IgD-negative memory B cell (primary cell): Measurements from ENCODE around the gene MARK2. TPM values are rescaled to one million over a fixed set of nuclear protein-coding genes. Genes with fewer than 3 reads are reported as not detected.
A peak's percentile ranks its signal among the peaks of the same experiment; 100 is the strongest.

Experiments used
- H3K27ac Mint-ChIP-seq, 3 donors: one replicate each; pipeline ENCODE4 v1.8.0; 2020 to 2022; ENCODE audit warnings: mild to moderate bottlenecking in 3 of 3, mixed read lengths in 3 of 3, moderate library complexity in 1 of 3
- H3K27me3 Mint-ChIP-seq: one replicate; pipeline ENCODE4 v1.8.0; 2021; ENCODE audit warnings: mixed read lengths
- H3K36me3 Mint-ChIP-seq: one replicate; pipeline ENCODE4 v1.8.0; 2020; ENCODE audit warnings: mild to moderate bottlenecking, mixed read lengths
- H3K4me1 Mint-ChIP-seq, 3 donors: one replicate each; pipeline ENCODE4 v1.8.0; 2020 to 2022; ENCODE audit warnings: mixed read lengths in 3 of 3, mild to moderate bottlenecking in 1 of 3
- H3K4me3 Mint-ChIP-seq, 4 donors: one replicate each; pipeline ENCODE4 v1.8.0; 2020 to 2022; ENCODE audit warnings: mild to moderate bottlenecking in 4 of 4, mixed read lengths in 4 of 4, moderate library complexity in 3 of 4
- H3K9me3 Mint-ChIP-seq, 3 donors: one replicate each; pipeline ENCODE4 v1.8.0; 2020 to 2021; ENCODE audit warnings: mixed read lengths in 3 of 3, mild to moderate bottlenecking in 1 of 3
- polyA plus RNA-seq: library from polyadenylated mRNA; unstranded; fragments of 300-500 nt; fragmentation: Illumina TruSeq; gene quantifications from one replicate; pipeline ENCODE4 v1.2.3, GENCODE V29; 2021

The MARK2 gene
- polyA plus RNA-seq, 1 donor from 2014 or later = 50.8 TPM

GRCh38 chr11:63838150-63838677 is 696 bp upstream of the MARK2 start:
- Mint-ChIP-seq H3K9me3 (no peaks in the 10 kb centered on the region), H3K27ac (peak overlapping the region; percentile 74 to 96 (median 94)), H3K4me3 (peak overlapping the region; percentile 90 to 95 (median 92)), H3K27me3 (no peaks in the 10 kb centered on the region), H3K36me3 (no peaks in the 10 kb centered on the region), H3K4me1 (peaks cover 22 to 43% (median 43%) of the 10 kb centered on the region in 3 donors)

- no peaks in the 10 kb centered on the region for H3K9me3 Mint-ChIP-seq
These were observed 822 bp downstream of the MARK2 start for GRCh38 chr11:63839508-63840355.

GRCh38 chr11:63840356-63841060 is 1.6 kb downstream of the MARK2 start:
- peaks cover 22 to 47% (median 44%) of the 10 kb centered on the region in 3 donors for H3K4me1 Mint-ChIP-seq
- H3K4me3 Mint-ChIP-seq = peak overlapping the region; percentile 90 to 100 (median 98)
- no peaks in the 10 kb centered on the region for H3K27me3 Mint-ChIP-seq
- H3K9me3 Mint-ChIP-seq = no peaks in the 10 kb centered on the region
- H3K36me3 Mint-ChIP-seq = no peaks in the 10 kb centered on the region
- H3K27ac Mint-ChIP-seq = peak overlapping the region; percentile 72 to 94 (median 92)

More at GRCh38 chr11:63839508-63840355, 822 bp downstream of the MARK2 start:
- peaks cover 22 to 46% (median 43%) of the 10 kb centered on the region in 3 donors for H3K4me1 Mint-ChIP-seq
- peak overlapping the region; percentile 90 to 100 (median 98) for H3K4me3 Mint-ChIP-seq
- no peaks in the 10 kb centered on the region for H3K36me3 Mint-ChIP-seq
- H3K27ac Mint-ChIP-seq = peak overlapping the region; percentile 72 to 94 (median 92)
- no peaks in the 10 kb centered on the region for H3K27me3 Mint-ChIP-seq

- H3K4me1 Mint-ChIP-seq = peaks cover 22 to 48% (median 43%) of the 10 kb centered on the region in 3 donors
- H3K4me3 Mint-ChIP-seq = peak overlapping the region; percentile 51 to 100 (median 94)
- H3K9me3 Mint-ChIP-seq = no peaks in the 10 kb centered on the region
- H3K36me3 Mint-ChIP-seq = no peaks in the 10 kb centered on the region
- no peaks in the 10 kb centered on the region for H3K27me3 Mint-ChIP-seq
- peak overlapping the region in 1 of 3 donors; percentile 72 for H3K27ac Mint-ChIP-seq
These were observed 2.6 kb downstream of the MARK2 start for GRCh38 chr11:63841554-63841953.

GRCh38 chr11:63843041-63843440 is 4.1 kb downstream of the MARK2 start:
- Mint-ChIP-seq H3K9me3 (no peaks in the 10 kb centered on the region), H3K4me3 (peak overlapping the region in 2 of 4 donors; percentile 5 to 24), H3K27me3 (no peaks in the 10 kb centered on the region), H3K4me1 (peaks cover 28 to 45% (median 33%) of the 10 kb centered on the region in 3 donors), H3K36me3 (no peaks in the 10 kb centered on the region), H3K27ac (peak overlapping the region in 1 of 3 donors; percentile 90)

GRCh38 chr11:63844836-63845235 is 5.9 kb downstream of the MARK2 start:
- Mint-ChIP-seq H3K9me3 (no peaks in the 10 kb centered on the region), H3K27ac (peak overlapping the region in 1 of 3 donors; percentile 62), H3K4me1 (peaks cover 32 to 50% (median 34%) of the 10 kb centered on the region in 3 donors), H3K4me3 (peak overlapping the region in 1 of 4 donors; percentile 69), H3K27me3 (no peaks in the 10 kb centered on the region), H3K36me3 (no peaks in the 10 kb centered on the region)

- Mint-ChIP-seq H3K27me3 (no peaks in the 10 kb centered on the region), H3K27ac (no peak overlapping the region), H3K4me1 (peaks cover 30 to 51% (median 35%) of the 10 kb centered on the region in 3 donors), H3K9me3 (no peaks in the 10 kb centered on the region), H3K4me3 (peak overlapping the region in 2 of 4 donors; percentile 14 to 23), H3K36me3 (no peaks in the 10 kb centered on the region)
These were observed 6.4 kb downstream of the MARK2 start for GRCh38 chr11:63845303-63845702.

GRCh38 chr11:63845911-63846310 is 7.0 kb downstream of the MARK2 start:
- Mint-ChIP-seq H3K27ac (no peak overlapping the region), H3K4me3 (peak overlapping the region in 1 of 4 donors; percentile 14), H3K9me3 (no peaks in the 10 kb centered on the region), H3K36me3 (no peaks in the 10 kb centered on the region), H3K27me3 (no peaks in the 10 kb centered on the region), H3K4me1 (peaks cover 30 to 51% (median 32%) of the 10 kb centered on the region in 3 donors)

- Mint-ChIP-seq H3K4me3 (peak overlapping the region in 1 of 4 donors; percentile 22), H3K36me3 (no peaks in the 10 kb centered on the region), H3K4me1 (peaks cover 30 to 51% (median 32%) of the 10 kb centered on the region in 3 donors), H3K9me3 (no peaks in the 10 kb centered on the region), H3K27me3 (no peaks in the 10 kb centered on the region), H3K27ac (peak overlapping the region in 1 of 3 donors; percentile 78)
These were observed 8.0 kb downstream of the MARK2 start for GRCh38 chr11:63846897-63847296.

GRCh38 chr11:63847363-63847762 is 8.5 kb downstream of the MARK2 start:
- Mint-ChIP-seq H3K4me3 (peak overlapping the region in 1 of 4 donors; percentile 37), H3K27ac (no peak overlapping the region), H3K9me3 (no peaks in the 10 kb centered on the region), H3K27me3 (no peaks in the 10 kb centered on the region), H3K4me1 (peaks cover 31 to 50% (median 31%) of the 10 kb centered on the region in 3 donors), H3K36me3 (no peaks in the 10 kb centered on the region)

- Mint-ChIP-seq H3K27ac (peak overlapping the region in 1 of 3 donors; percentile 87), H3K27me3 (no peaks in the 10 kb centered on the region), H3K36me3 (peaks cover 3% of the 10 kb centered on the region), H3K4me1 (peaks cover 24 to 45% (median 31%) of the 10 kb centered on the region in 3 donors), H3K4me3 (peak overlapping the region in 3 of 4 donors; percentile 37 to 47 (median 38)), H3K9me3 (no peaks in the 10 kb centered on the region)
These were observed 10.8 kb downstream of the MARK2 start for GRCh38 chr11:63849691-63850090.

- Mint-ChIP-seq H3K27ac (peak overlapping the region; percentile 24 to 96 (median 72)), H3K4me3 (no peak overlapping the region), H3K9me3 (no peaks in the 10 kb centered on the region), H3K36me3 (peaks cover 3% of the 10 kb centered on the region), H3K27me3 (no peaks in the 10 kb centered on the region), H3K4me1 (peaks cover 23 to 50% (median 38%) of the 10 kb centered on the region in 3 donors)
These were observed 12.0 kb downstream of the MARK2 start for GRCh38 chr11:63850920-63851319.

- Mint-ChIP-seq H3K36me3 (peaks cover 3% of the 10 kb centered on the region), H3K27ac (peak overlapping the region; percentile 24 to 96 (median 72)), H3K27me3 (no peaks in the 10 kb centered on the region), H3K9me3 (no peaks in the 10 kb centered on the region), H3K4me3 (peak overlapping the region in 1 of 4 donors; percentile 0), H3K4me1 (peaks cover 23 to 50% (median 38%) of the 10 kb centered on the region in 3 donors)
These were observed 12.5 kb downstream of the MARK2 start for GRCh38 chr11:63851364-63851763.

- Mint-ChIP-seq H3K27me3 (no peaks in the 10 kb centered on the region), H3K36me3 (peaks cover 3% of the 10 kb centered on the region), H3K4me3 (no peak overlapping the region), H3K27ac (no peak overlapping the region), H3K9me3 (no peaks in the 10 kb centered on the region), H3K4me1 (peaks cover 24 to 42% (median 24%) of the 10 kb centered on the region in 3 donors)
These were observed 14.6 kb downstream of the MARK2 start for GRCh38 chr11:63853476-63853875.

- Mint-ChIP-seq H3K27ac (no peak overlapping the region), H3K36me3 (peaks cover 3% of the 10 kb centered on the region), H3K4me1 (peaks cover 21 to 36% (median 23%) of the 10 kb centered on the region in 3 donors), H3K27me3 (no peaks in the 10 kb centered on the region), H3K4me3 (no peak overlapping the region), H3K9me3 (no peaks in the 10 kb centered on the region)
These were observed 15.8 kb downstream of the MARK2 start for GRCh38 chr11:63854696-63855095.
